Thoracic aorta (tissue), 2 donors: Measurements from ENCODE around the gene ROBO1. TPM values are rescaled to one million over a fixed set of nuclear protein-coding genes. Genes with fewer than 3 reads are reported as not detected.

ENCODE experiments used
- ATAC-seq: fragments of 150-250 bp; one replicate; pipeline ENCODE4 v1.8.0; 2017; ENCODE audit warnings: low read depth; ENCODE audit not compliant: insufficient number of reproducible peaks, low FRiP score
- DNase-seq: peaks from one replicate; pipeline ENCODE4 v3.0.0-alpha.2; 2020; ENCODE audit warnings: low spot score
- H3K27ac ChIP-seq, 2 donors: fragments of 200-600 bp; sonication (generic); 1 replicate in 1 of 2; 2 replicates in 1 of 2; pipeline ENCODE4 v1.5.1; 2016; ENCODE audit warnings: mild to moderate bottlenecking in 2 of 2, moderate library complexity in 2 of 2
- H3K27me3 ChIP-seq: fragments of 200-600 bp; sonication (generic); replicated peaks from 2 replicates; pipeline ENCODE4 v1.6.0; 2016; ENCODE audit warnings: mild to moderate bottlenecking; ENCODE audit not compliant: insufficient read depth
- H3K36me3 ChIP-seq: fragments of 200-600 bp; sonication (generic); one replicate; pipeline ENCODE4 v1.5.1; 2016
- H3K4me1 ChIP-seq, 2 donors: fragments of 200-600 bp; sonication (generic); 1 replicate in 1 of 2; 2 replicates in 1 of 2; pipeline versions ENCODE4 v1.5.1 to v1.6.0; 2016; ENCODE audit warnings: low read depth in 2 of 2, mild to moderate bottlenecking in 1 of 2; ENCODE audit not compliant: control insufficient read depth in 1 of 2
- H3K4me3 ChIP-seq: fragments of 200-600 bp; sonication (generic); 2 replicates; pipeline ENCODE4 v1.5.1; 2016; ENCODE audit warnings: mild to moderate bottlenecking
- H3K9me3 ChIP-seq: fragments of 200-600 bp; sonication (generic); 2 replicates; pipeline ENCODE4 v1.5.1; 2016
- CTCF ChIP-seq: fragments of 200-600 bp; sonication (generic); IDR thresholded peaks from one replicate; pipeline ENCODE4 v1.5.1; 2019; ENCODE audit warnings: antibody characterized with exemption
- total RNA-seq, 2 donors: library from RNA; depleted of rRNA; stranded (reverse); fragments of >200 nt; gene quantifications; one replicate each; pipeline versions ENCODE4 v1.1.0 to v1.2.3, GENCODE V29; 2016

Gene ROBO1
- total RNA-seq, 2 donors from 2014 or later: 13.3 to 24.4 TPM

- no peak for TF ChIP-seq CTCF
- no peaks in the 10 kb centered on the region for H3K27me3 ChIP-seq
- no peak for ATAC-seq
- H3K27ac ChIP-seq: no peak overlapping the region
- H3K36me3 ChIP-seq: no peaks in the 10 kb centered on the region
- no peaks in the 10 kb centered on the region for H3K9me3 ChIP-seq
- H3K4me1 ChIP-seq: no peaks in the 10 kb centered on the region
- H3K4me3 ChIP-seq: no peak overlapping the region
- DNase-seq: no peak
Observed at GRCh38 chr3:79534727-79535126, 233.1 kb downstream of the ROBO1 start.

GRCh38 chr3:79531566-79532295 is 236.1 kb downstream of the ROBO1 start:
- no peak overlapping the region for H3K27ac ChIP-seq
- ATAC-seq (no peak), DNase-seq (no peak)
- no peaks in the 10 kb centered on the region for H3K9me3 ChIP-seq
- H3K36me3 ChIP-seq: no peaks in the 10 kb centered on the region
- no peak for TF ChIP-seq CTCF
- H3K27me3 ChIP-seq: no peaks in the 10 kb centered on the region
- H3K4me1 ChIP-seq: no peaks in the 10 kb centered on the region
- no peak overlapping the region for H3K4me3 ChIP-seq

GRCh38 chr3:79521221-79521848 is 246.5 kb downstream of the ROBO1 start:
- H3K36me3 ChIP-seq: no peaks in the 10 kb centered on the region
- no peaks in the 10 kb centered on the region for H3K4me1 ChIP-seq
- no peak for ATAC-seq

GRCh38 chr3:79517766-79518413 is 249.9 kb downstream of the ROBO1 start:
- DNase-seq (no peak), ATAC-seq (no peak)
- no peaks in the 10 kb centered on the region for H3K4me1 ChIP-seq

More at GRCh38 chr3:79521221-79521848, 246.5 kb downstream of the ROBO1 start:
- Histone ChIP-seq H3K27ac (no peak overlapping the region), H3K9me3 (no peaks in the 10 kb centered on the region), H3K4me3 (no peak overlapping the region), H3K27me3 (no peaks in the 10 kb centered on the region)
- no peak for DNase-seq
- peak; percentile 57 for TF ChIP-seq CTCF

More at GRCh38 chr3:79517766-79518413, 249.9 kb downstream of the ROBO1 start:
- no peaks in the 10 kb centered on the region for H3K9me3 ChIP-seq
- no peak for TF ChIP-seq CTCF
- H3K36me3 ChIP-seq: no peaks in the 10 kb centered on the region
- H3K27me3 ChIP-seq: no peaks in the 10 kb centered on the region
- no peak overlapping the region for H3K27ac ChIP-seq
- H3K4me3 ChIP-seq: no peak overlapping the region
